IPS-15b (cell line): ENCODE measurements around the gene CRY1.
"Not testable (repeated sequence)": the region's sequence is repeated elsewhere in the genome, so short reads cannot be mapped to it uniquely, and the experiment has no call there.

ENCODE experiments used
- H3K27me3 ChIP-seq: one replicate; pipeline ENCODE4 v1.6.1; 2013; ENCODE audit warnings: low read length; ENCODE audit not compliant: control insufficient read depth, insufficient read depth
- H3K36me3 ChIP-seq: one replicate; pipeline ENCODE4 v1.6.1; 2013; ENCODE audit warnings: low read length; ENCODE audit not compliant: control insufficient read depth, insufficient read depth
- H3K4me1 ChIP-seq: one replicate; pipeline ENCODE4 v1.6.1; 2013; ENCODE audit warnings: mild to moderate bottlenecking, low read length; ENCODE audit not compliant: control insufficient read depth, insufficient read depth
- H3K4me3 ChIP-seq: one replicate; pipeline ENCODE4 v1.5.1; 2013; ENCODE audit warnings: low read depth, low read length
- H3K9ac ChIP-seq: one replicate; pipeline ENCODE4 v1.6.1; 2013; ENCODE audit warnings: low read depth, mild to moderate bottlenecking, low read length
- H3K9me3 ChIP-seq: one replicate; pipeline ENCODE4 v1.6.1; 2013; ENCODE audit warnings: mild to moderate bottlenecking, low read length; ENCODE audit not compliant: control insufficient read depth, insufficient read depth

Gene CRY1

DNA sequence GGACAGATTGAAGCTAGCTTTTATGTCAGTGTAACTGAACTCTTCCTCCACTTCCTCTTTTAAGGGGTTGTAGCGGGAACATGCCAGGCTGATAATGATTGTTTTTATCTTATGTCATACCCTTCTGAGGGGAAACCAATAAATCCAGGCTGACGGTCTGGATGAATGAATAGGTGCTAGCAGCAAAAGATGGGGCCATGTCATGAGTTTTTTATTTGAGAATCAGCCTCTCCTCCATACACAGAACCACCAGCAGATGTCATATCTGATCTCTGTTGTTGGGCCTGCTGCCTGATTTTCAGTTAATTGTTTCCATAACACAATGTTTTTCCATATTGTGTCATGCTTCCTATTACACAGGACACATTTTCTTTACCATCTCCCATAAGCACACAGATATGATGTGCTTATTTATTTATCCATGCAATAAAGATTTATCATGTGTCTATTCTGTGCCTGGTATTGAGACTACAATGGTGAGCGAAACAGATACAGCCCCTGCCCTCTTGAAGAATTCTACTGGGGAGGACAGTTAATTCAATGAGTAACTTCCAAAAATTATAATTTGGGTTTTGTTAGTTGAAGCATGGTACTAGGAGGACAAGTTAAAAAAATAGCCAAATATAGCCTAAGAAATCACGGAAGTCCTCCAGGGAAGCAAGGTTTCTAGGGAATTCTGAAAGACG, 33.6 kb upstream of the CRY1 start:
- Histone ChIP-seq H3K9ac (no peak overlapping the region), H3K9me3 (no peaks in the 10 kb centered on the region), H3K4me1 (peaks cover 14% of the 10 kb centered on the region), H3K27me3 (peaks cover under 1% of the 10 kb centered on the region), H3K36me3 (no peaks in the 10 kb centered on the region), H3K4me3 (no peak overlapping the region)

DNA sequence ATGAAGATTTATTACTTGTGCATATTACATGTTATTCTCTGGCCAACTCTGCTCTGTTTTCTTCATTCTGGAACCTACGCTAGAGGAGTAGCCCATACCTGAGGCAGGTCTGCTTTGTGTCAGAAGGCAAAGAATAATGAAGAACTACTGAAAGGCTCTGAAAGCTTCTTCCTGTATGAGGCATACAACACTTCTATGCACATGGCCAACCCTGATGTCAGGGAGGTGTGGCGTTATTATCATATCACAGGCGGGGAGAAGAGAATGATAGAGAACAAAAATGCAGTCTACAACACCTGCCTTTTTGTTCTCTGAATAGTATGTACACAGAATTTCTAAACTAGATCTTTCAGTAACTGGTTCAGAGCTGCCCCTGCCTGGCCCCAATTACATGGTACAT, 32.5 kb upstream of the CRY1 start:
- H3K27me3 ChIP-seq, result no peaks in the 10 kb centered on the region
- peaks cover 14% of the 10 kb centered on the region for H3K4me1 ChIP-seq
- H3K36me3 ChIP-seq, result no peaks in the 10 kb centered on the region
- H3K9ac ChIP-seq, result no peak overlapping the region
- H3K4me3 ChIP-seq, result no peak overlapping the region
- H3K9me3 ChIP-seq, result no peaks in the 10 kb centered on the region

GRCh38 chr12:107122452-107122958, 29.2 kb upstream of the CRY1 start:
- H3K36me3 ChIP-seq, result no peaks in the 10 kb centered on the region

GRCh38 chr12:107119091-107119490, 25.7 kb upstream of the CRY1 start:
- Histone ChIP-seq H3K27me3 (no peaks in the 10 kb centered on the region), H3K4me1 (peaks cover 8% of the 10 kb centered on the region), H3K4me3 (no peak overlapping the region), H3K36me3 (no peaks in the 10 kb centered on the region), H3K9me3 (no peaks in the 10 kb centered on the region), H3K9ac (no peak overlapping the region)

More at GRCh38 chr12:107122452-107122958, 29.2 kb upstream of the CRY1 start:
- Histone ChIP-seq H3K27me3 (no peaks in the 10 kb centered on the region), H3K4me3 (no peak overlapping the region), H3K9ac (no peak overlapping the region), H3K4me1 (peaks cover 14% of the 10 kb centered on the region), H3K9me3 (no peaks in the 10 kb centered on the region)

GRCh38 chr12:107118624-107119023, 25.3 kb upstream of the CRY1 start:
- no peaks in the 10 kb centered on the region for H3K9me3 ChIP-seq
- peaks cover 8% of the 10 kb centered on the region for H3K4me1 ChIP-seq
- H3K9ac ChIP-seq, result no peak overlapping the region
- no peaks in the 10 kb centered on the region for H3K36me3 ChIP-seq
- H3K27me3 ChIP-seq, result no peaks in the 10 kb centered on the region
- H3K4me3 ChIP-seq, result no peak overlapping the region

DNA sequence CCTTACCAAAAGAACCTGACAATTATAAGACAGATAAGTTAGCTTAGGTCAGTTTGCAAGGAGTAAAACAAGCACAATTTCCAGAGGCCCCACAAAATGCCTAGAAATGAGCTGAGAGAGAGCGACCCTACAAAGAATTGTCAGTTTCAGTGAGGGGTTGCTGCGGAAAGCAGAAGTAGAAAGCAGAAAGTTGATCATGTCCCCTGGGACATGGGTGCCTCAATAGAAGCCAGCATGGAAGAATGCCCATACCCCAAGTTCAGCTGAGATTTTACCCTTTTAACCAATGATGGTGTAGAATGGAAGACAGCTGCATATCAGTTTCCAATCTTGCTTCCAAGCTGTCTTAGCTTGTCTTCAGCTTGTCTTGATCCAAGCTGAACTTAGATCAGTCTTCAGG, 21.8 kb upstream of the CRY1 start:
- no peak overlapping the region for H3K9ac ChIP-seq
- no peaks in the 10 kb centered on the region for H3K27me3 ChIP-seq
- no peaks in the 10 kb centered on the region for H3K36me3 ChIP-seq
- no peaks in the 10 kb centered on the region for H3K4me1 ChIP-seq
- H3K4me3 ChIP-seq, result no peak overlapping the region
- no peaks in the 10 kb centered on the region for H3K9me3 ChIP-seq

- H3K4me3 ChIP-seq, result no peak overlapping the region
- H3K27me3 ChIP-seq, result no peaks in the 10 kb centered on the region
- H3K9ac ChIP-seq, result no peak overlapping the region
- no peaks in the 10 kb centered on the region for H3K9me3 ChIP-seq
- no peaks in the 10 kb centered on the region for H3K4me1 ChIP-seq
- no peaks in the 10 kb centered on the region for H3K36me3 ChIP-seq
Observed at GRCh38 chr12:107111314-107111713, 18.0 kb upstream of the CRY1 start.

GRCh38 chr12:107109726-107110719, 16.7 kb upstream of the CRY1 start:
- Histone ChIP-seq H3K4me3 (no peak overlapping the region), H3K27me3 (no peaks in the 10 kb centered on the region), H3K9ac (no peak overlapping the region), H3K36me3 (no peaks in the 10 kb centered on the region), H3K4me1 (no peaks in the 10 kb centered on the region), H3K9me3 (no peaks in the 10 kb centered on the region)

DNA sequence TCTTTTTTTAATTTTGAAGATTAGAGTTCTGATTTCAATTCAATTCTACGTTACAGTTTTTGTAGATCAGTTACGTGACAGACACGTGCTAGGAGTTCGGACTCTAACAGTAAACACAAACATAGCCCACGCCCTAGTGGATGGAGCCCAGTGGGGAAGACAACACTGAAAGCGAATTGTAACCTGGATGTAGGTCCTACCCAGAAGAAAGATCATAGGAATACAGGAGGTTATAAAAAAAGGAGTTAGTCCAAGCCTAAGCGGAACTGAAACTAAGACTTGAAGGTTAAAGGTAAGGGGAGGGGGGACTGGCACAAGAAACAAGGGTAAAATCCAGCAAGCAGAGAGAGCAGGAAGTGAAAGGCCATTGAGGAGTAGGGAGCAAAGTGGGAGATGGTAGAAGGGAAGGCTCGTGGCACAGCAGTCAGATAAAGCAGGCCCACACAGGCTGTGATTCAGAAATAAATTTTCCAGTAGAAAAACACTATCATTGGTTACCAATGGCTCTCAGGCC, 15.7 kb upstream of the CRY1 start:
- H3K4me1 ChIP-seq, result no peaks in the 10 kb centered on the region
- H3K9ac ChIP-seq, result no peak overlapping the region
- H3K27me3 ChIP-seq, result no peaks in the 10 kb centered on the region
- no peak overlapping the region for H3K4me3 ChIP-seq
- no peaks in the 10 kb centered on the region for H3K9me3 ChIP-seq
- no peaks in the 10 kb centered on the region for H3K36me3 ChIP-seq

- H3K36me3 ChIP-seq, H3K9me3 ChIP-seq, H3K9ac ChIP-seq, H3K27me3 ChIP-seq, H3K4me1 ChIP-seq, H3K4me3 ChIP-seq: not testable (repeated sequence)
Observed at GRCh38 chr12:107108366-107108765, 15.0 kb upstream of the CRY1 start.

GRCh38 chr12:107107381-107107780, 14.0 kb upstream of the CRY1 start:
- no peaks in the 10 kb centered on the region for H3K27me3 ChIP-seq
- no peak overlapping the region for H3K9ac ChIP-seq
- no peaks in the 10 kb centered on the region for H3K4me1 ChIP-seq
- no peak overlapping the region for H3K4me3 ChIP-seq
- H3K36me3 ChIP-seq, result no peaks in the 10 kb centered on the region
- H3K9me3 ChIP-seq, result no peaks in the 10 kb centered on the region
